Measurements from ENCODE around the gene TESK2.

DNA sequence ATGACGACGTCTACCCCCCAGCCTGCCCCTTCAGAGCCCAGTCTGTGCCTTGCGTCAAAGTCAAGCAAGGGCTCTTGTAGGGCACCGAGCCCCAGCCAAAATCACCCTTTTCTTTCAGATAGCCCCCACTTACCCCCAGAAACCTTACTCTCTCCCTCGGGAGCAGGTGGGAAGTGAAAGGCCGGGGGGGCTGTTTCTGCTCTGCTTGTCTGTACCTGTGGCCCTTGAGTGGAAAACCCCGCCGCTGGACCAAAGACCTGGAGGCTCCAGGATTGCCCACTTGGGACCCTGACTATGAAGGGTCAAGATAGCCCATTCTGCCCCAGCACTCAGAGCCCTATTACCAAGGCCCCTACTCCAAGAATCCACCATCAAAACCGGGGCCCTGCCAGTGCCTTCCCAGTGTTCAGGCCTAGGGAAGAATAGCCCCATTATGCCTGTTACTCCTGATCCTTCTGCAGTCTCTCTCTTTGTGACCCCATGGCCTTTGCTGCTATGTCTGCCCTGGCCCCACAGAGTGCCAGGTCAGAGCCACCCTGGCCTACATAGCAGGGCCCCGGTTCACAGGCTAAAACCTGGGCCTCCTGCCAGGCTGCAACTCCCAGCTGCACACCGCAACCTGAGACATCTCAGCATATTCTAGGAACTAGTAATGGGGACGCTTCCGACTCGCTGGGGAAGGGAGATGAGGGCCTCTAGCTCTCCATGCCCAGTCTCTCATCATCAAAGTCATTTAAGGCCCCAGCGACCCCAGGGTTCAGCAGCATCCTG lies 186.5 kb downstream of the TESK2 start:
- TF ChIP-seq, protein P1, sequence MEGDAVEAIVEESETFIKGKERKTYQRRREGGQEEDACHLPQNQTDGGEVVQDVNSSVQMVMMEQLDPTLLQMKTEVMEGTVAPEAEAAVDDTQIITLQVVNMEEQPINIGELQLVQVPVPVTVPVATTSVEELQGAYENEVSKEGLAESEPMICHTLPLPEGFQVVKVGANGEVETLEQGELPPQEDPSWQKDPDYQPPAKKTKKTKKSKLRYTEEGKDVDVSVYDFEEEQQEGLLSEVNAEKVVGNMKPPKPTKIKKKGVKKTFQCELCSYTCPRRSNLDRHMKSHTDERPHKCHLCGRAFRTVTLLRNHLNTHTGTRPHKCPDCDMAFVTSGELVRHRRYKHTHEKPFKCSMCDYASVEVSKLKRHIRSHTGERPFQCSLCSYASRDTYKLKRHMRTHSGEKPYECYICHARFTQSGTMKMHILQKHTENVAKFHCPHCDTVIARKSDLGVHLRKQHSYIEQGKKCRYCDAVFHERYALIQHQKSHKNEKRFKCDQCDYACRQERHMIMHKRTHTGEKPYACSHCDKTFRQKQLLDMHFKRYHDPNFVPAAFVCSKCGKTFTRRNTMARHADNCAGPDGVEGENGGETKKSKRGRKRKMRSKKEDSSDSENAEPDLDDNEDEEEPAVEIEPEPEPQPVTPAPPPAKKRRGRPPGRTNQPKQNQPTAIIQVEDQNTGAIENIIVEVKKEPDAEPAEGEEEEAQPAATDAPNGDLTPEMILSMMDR (IDR thresholded peaks at IDR 0.05) = no peak
- TF ChIP-seq POLR2AphosphoS5 (IDR thresholded peaks at IDR 0.05) = no peak
- no peak for TF ChIP-seq POLR2A (IDR thresholded peaks at IDR 0.05)

Data from suprapubic skin (tissue), 4 donors.